Mesodermal cell (in vitro differentiated cells): ENCODE measurements around the gene PPIB. TPM values are rescaled to one million over a fixed set of nuclear protein-coding genes. Genes with fewer than 3 reads are reported as not detected.

Experiments used
- H3K27ac ChIP-seq: 2 replicates; pipeline ENCODE4 v1.7.0; 2013; ENCODE audit warnings: mild to moderate bottlenecking, low read depth, low read length, moderate library complexity; ENCODE audit not compliant: severe bottlenecking
- H3K36me3 ChIP-seq: 2 replicates; pipeline ENCODE4 v1.7.1; 2013; ENCODE audit warnings: mild to moderate bottlenecking, low read length, moderate library complexity; ENCODE audit not compliant: control insufficient read depth, insufficient read depth
- H3K4me1 ChIP-seq: one replicate; pipeline ENCODE4 v1.7.1; 2013; ENCODE audit warnings: mild to moderate bottlenecking, low read length; ENCODE audit not compliant: insufficient read depth, control insufficient read depth, poor library complexity, severe bottlenecking
- H3K4me3 ChIP-seq: 2 replicates; pipeline ENCODE4 v1.7.0; 2013; ENCODE audit warnings: low read length, control low read depth, mild to moderate bottlenecking; ENCODE audit not compliant: insufficient read depth, poor library complexity, severe bottlenecking; ENCODE audit errors: extremely low read depth
- H3K9me3 ChIP-seq: 2 replicates; pipeline ENCODE4 v1.7.1; 2013; ENCODE audit warnings: mild to moderate bottlenecking, low read length, moderate library complexity; ENCODE audit not compliant: control insufficient read depth
- WGBS, 2 experiments: methylation state at CpG; one replicate each; pipeline ENCODE4 v1.1.5; 2013; ENCODE audit warnings: missing lambda C conversion rate in 2 of 2; ENCODE audit not compliant: insufficient coverage in 2 of 2; 5-methylcytosine and 5-hydroxymethylcytosine counted together
- polyA plus RNA-seq, 2 experiments: library from polyadenylated mRNA; stranded (reverse); fragments of 50-300 nt; gene quantifications; one replicate each; pipeline ENCODE4 v1.2.3, GENCODE V29; 2013

Gene PPIB
- 944 TPM for polyA plus RNA-seq (2013, experiment 1 of 2)
- polyA plus RNA-seq (2013, experiment 2 of 2) = 855 TPM

DNA sequence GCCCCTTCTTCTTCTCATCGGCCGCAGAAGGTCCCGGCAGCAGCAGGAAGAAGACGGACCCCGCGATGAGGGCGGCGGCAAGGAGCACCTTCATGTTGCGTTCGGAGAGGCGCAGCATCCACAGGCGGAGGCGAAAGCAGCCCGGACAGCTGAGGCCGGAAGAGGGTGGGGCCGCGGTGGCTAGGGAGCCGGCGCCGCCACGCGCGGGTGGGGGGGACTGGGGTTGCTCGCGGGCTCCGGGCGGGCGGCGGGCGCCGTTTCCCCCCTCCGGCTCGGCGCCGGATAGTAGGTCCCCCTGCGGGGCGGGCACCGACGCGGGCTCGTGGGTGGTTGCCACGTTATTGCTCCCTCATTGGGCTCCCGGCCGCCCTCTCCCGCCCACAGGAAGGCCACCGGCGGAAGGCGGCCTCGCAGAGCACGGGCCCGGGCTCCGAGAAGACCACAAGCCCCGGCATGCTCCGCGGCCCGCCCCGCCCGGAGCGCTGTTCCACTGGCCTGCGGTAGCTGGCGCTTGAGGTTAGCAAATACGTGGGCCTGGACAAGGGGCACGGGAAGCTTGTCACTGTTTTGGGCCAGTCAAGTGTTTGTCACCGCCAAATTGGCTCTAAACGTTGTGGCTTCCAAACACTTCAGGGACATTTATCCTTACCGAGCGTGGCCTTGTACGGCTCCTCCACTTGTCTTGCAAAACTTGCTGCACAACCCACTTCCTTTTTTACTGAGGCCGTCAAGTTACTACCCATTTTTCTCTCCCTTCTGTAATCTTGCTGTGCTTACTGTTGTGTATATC, at the start of gene PPIB:
TSS of gene PPIB (minus strand) at position 154 of the 790 bp plus-strand sequence. CDS start at position 118, 36 bp downstream.
- H3K9me3 ChIP-seq = no peaks in the 10 kb centered on the region
- H3K27ac ChIP-seq = peak within 1 kb of the TSS; percentile 91

DNA sequence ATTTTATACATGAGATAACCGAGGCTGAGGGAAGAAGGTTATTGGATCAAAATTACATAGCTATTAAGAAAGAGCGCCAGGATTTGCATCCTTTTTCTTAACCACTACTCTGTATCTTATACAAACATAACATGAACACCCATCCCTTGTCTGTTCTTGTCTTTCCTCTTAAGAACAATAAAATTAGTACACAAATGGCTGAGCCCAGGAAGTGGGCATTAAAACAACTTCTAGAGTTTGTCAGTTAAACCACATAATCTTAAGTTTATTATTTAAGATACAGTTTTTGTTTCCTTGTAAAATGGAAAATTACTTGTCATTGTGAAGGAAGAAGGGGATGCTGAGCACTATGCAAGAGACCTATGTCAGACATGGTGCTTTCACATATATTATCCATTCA, 48.9 kb upstream of the PPIB start:
- Histone ChIP-seq H3K36me3 (peaks cover 36% of the 10 kb centered on the region), H3K4me3 (no peak overlapping the region), H3K9me3 (no peaks in the 10 kb centered on the region), H3K4me1 (no peaks in the 10 kb centered on the region), H3K27ac (no peak overlapping the region)
- no CpG with 5 or more reads among the region's 2 CpGs for WGBS, 2 experiments

More for the DNA sequence above, at the start of gene PPIB:
- 2% methylated on average over 45 to 52 of the region's 69 CpGs for WGBS, 2 experiments
- Histone ChIP-seq H3K36me3 (peaks cover 40% of the 10 kb centered on the region), H3K4me3 (peak within 1 kb of the TSS; percentile 80), H3K4me1 (peaks cover 20% of the 10 kb centered on the region)

DNA sequence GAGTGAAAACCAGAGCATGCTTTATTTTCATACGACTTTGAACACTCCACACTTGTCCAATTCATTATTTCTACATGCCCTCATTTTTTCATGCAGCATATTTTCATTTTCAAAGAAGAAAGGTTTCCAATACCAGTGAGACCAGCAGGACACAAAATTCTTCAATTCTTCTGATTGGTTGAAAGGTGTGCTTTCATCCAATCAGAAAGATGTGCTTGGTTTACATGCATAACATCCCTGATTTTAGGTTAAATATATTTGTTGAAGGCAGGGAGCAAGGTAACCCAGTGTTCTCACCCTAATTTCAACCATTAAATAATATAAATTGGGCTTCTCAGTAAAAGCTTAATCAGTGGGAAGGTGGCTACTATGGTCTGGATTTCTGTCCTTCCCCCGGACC, 47.5 kb upstream of the PPIB start:
- Histone ChIP-seq H3K9me3 (no peaks in the 10 kb centered on the region), H3K27ac (no peak overlapping the region), H3K4me1 (no peaks in the 10 kb centered on the region), H3K36me3 (peaks cover 26% of the 10 kb centered on the region), H3K4me3 (no peak overlapping the region)
- WGBS, 2 experiments = 100% methylated on average over 1 of the region's 2 CpGs

DNA sequence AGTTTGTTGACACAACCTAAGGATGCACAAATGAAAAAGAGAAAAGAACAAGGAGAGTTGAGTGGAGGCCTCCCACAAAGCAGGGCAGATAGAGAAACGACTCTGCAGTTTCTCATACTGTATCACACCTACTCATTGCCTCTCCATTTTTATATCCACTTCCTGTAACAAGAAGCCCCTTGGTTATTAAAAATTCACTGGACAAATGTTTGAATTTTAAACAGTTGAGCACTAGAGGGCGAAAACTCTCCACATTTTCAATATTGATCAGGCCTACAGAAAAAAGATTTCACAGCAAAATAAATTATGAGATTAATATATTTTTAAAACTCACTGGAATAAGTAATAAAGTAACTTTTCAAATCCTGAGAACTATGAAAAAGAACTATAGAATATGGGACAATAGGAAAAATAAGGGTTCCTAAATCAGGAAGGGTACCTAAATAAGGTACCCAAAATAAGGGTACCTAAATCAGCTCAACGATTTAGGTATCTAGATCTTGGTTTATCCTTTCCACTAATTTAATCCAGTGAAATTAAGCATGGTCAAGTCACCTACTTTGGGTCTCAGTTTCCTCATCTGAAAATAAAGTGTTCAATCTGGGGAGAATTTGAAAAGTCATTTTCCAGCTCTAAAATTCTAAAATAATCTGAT, 47.0 kb upstream of the PPIB start:
- H3K4me1 ChIP-seq = no peaks in the 10 kb centered on the region
- no peak overlapping the region for H3K27ac ChIP-seq
- WGBS, 2 experiments = 86% methylated on average over 1 of the region's 3 CpGs; no CpG with 5 or more reads in 1 of the 2 experiments
- no peak overlapping the region for H3K4me3 ChIP-seq
- H3K36me3 ChIP-seq = peaks cover 26% of the 10 kb centered on the region
- no peaks in the 10 kb centered on the region for H3K9me3 ChIP-seq

DNA sequence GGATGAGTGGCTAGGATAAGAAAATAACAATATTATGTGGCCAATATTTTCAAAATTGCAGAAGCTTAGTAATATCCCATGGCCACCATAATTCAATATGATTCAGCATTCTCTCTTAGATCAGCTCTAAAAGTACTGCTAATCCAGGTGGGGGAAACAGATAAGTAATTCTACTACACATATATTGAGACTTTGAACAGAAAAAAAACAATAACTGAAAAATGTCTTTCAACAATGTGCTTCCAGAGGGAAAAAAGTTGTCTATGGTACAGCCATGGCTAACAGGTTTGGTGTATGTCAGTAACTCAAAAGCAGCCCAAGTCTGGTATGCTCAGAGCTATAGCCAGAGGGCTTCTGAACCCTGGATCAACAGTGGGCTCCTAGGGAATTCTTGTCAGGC, 42.4 kb upstream of the PPIB start:
- peaks cover 39% of the 10 kb centered on the region for H3K36me3 ChIP-seq

DNA sequence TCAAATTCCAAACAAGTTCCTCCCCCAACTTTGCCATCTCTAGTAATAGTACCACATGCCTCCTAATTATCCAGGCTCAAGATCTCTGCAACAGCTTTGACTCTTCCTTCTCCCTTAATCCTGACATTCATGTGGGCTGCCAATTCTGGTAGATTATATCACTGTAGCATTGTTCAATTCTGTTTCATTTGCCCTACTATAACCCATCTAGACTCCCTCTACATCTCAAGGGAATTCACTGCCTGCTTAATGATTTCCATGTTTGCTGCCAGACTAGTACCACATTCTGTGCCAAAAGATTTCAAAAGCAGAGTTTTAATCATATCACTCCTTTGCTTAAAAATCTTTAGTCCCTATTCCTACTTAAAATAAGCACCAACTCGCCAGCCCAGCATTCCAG, 34.6 kb upstream of the PPIB start:
- Histone ChIP-seq H3K4me3 (no peak overlapping the region), H3K27ac (no peak overlapping the region), H3K36me3 (peaks cover 39% of the 10 kb centered on the region), H3K9me3 (no peaks in the 10 kb centered on the region), H3K4me1 (no peaks in the 10 kb centered on the region)
- 83 to 100% methylated on average over 1 of the region's 1 CpG for WGBS, 2 experiments

More for the DNA sequence above, 42.4 kb upstream of the PPIB start:
- Histone ChIP-seq H3K9me3 (no peaks in the 10 kb centered on the region), H3K4me1 (no peaks in the 10 kb centered on the region), H3K27ac (no peak overlapping the region), H3K4me3 (no peak overlapping the region)

DNA sequence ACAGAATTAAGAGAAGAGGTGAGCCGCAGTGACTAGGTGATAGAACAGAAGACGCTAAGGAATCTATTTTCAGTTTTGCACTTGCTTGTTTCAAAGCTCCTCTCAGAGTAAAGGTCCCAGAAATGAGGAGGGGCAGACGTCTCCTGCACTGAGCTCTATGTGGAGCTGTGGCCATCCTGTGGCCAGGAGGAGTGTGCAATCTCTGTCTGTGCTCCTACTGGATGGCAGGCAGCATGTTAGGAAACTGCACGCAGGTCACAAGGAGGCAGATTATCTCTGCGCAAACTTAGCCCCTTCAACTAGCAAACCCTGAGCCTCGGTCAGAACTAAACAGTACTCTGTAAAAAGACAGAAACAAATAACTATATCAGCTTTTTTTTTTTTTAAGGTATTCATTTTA, 31.1 kb upstream of the PPIB start:
- no peaks in the 10 kb centered on the region for H3K4me1 ChIP-seq
- H3K9me3 ChIP-seq = no peaks in the 10 kb centered on the region
- WGBS, 2 experiments = 81 to 91% methylated on average over 3 of the region's 6 CpGs
- peaks cover 38% of the 10 kb centered on the region for H3K36me3 ChIP-seq
- H3K27ac ChIP-seq = no peak overlapping the region
- H3K4me3 ChIP-seq = no peak overlapping the region

DNA sequence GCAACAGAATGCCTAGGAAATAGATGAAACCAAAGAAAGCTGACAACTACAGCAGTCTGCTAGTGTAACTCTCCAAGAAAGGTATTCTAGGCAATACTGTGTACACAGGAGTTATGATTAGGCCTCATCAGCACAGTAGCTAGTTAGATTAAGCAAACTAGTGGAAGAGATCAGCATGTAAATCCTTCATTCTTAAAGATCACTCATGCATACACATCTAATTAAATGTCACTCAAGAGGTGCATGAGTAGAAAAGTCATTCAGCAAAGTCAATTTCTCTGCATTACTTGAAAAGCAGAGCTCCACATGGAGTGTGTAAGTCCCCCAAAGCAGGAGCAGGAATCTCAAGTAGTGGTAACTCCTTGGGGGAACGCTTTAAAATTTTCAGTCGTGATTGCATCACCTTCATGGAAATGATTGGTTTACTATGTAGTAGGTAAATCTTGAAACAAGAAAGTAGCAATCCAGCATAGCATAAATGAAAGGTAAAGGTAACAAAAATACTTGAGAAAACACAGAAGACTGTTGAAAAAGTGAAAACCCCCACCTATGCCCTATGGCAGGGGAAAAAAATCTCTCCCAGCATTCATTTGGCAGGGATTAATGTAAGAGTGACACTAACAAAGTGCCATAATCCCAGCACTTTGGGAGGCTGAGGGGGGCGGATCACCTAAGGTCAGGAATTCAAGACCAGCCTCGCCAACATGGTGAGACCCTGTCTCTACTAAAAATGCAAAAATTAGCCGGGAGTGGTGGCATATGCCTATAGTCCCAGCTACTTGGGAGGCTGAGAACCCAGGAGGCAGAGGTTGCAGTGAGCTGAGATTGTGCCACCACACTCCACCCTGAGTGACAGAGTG, 29.4 kb upstream of the PPIB start:
- H3K4me3 ChIP-seq = no peak overlapping the region
- H3K9me3 ChIP-seq = no peaks in the 10 kb centered on the region
- WGBS, 2 experiments = 95 to 100% methylated on average over 4 to 5 of the region's 5 CpGs
- H3K27ac ChIP-seq = no peak overlapping the region
- peaks cover 40% of the 10 kb centered on the region for H3K36me3 ChIP-seq
- H3K4me1 ChIP-seq = no peaks in the 10 kb centered on the region

DNA sequence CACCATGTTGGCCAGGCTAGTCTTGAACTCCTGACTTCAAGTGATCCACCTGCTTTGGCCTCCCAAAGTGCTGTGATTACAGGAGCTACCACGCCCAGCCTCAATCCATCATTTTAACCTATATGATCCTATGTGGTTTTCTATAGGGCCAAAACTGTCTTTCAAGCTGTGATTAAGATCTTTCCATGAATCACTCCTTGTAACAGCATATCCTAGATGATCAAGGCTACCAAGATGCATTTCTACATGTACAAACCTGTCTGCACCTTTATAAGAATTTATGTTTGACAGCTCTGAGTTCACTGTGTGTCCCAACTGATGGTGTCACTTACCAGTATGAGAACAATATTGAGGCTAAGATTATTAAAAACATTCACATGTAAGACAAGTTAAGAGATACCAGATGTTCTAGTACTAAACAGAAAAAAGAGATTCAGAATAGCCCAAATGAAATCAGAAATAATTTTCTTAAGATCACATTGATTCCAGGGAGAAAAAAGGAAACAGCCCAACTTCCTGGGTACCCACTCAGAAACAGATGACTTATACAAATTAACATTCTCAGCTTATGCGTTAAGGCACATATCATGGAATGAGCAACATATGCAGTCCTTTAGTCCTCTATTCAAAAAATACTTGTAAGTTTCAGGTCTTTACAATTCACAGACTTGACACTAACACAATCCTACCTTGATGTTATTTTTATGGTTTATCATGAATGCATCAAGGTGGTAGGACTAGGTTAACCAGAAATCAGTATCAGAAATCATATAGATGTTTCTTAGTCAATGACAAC, 24.8 kb upstream of the PPIB start:
- H3K4me3 ChIP-seq = no peak overlapping the region
- WGBS, 2 experiments = 90% methylated on average over 2 of the region's 2 CpGs; no CpG with 5 or more reads in 1 of the 2 experiments
- H3K27ac ChIP-seq = no peak overlapping the region
- H3K36me3 ChIP-seq = peaks cover 51% of the 10 kb centered on the region
- no peaks in the 10 kb centered on the region for H3K4me1 ChIP-seq
- H3K9me3 ChIP-seq = no peaks in the 10 kb centered on the region
